Brain microvascular endothelial cell (primary cell): Measurements from ENCODE around the gene RIMBP2.

Source experiments
- DNase-seq: peaks from one replicate; pipeline ENCODE4 v3.0.0-alpha.2; 2020
- H3K27ac ChIP-seq: fragments of 250-450 bp; sonication (Bioruptor Pico); 2 replicates; pipeline ENCODE4 v1.5.1; 2020; ENCODE audit warnings: mild to moderate bottlenecking, moderate library complexity
- H3K27me3 ChIP-seq: fragments of 250-450 bp; sonication (Bioruptor Pico); replicated peaks from 2 replicates; pipeline ENCODE4 v1.5.1; 2020; ENCODE audit warnings: mild to moderate bottlenecking
- H3K36me3 ChIP-seq: fragments of 250-450 bp; sonication (Bioruptor Pico); replicated peaks from 2 replicates; pipeline ENCODE4 v1.5.1; 2020; ENCODE audit warnings: mild to moderate bottlenecking
- H3K4me3 ChIP-seq: 2 replicates; pipeline ENCODE4 v1.5.1; 2011; ENCODE audit warnings: low read depth, mild to moderate bottlenecking, control low read depth, low read length, moderate library complexity
- in situ Hi-C: cut with HindIII; loops from 2 replicates; pipeline ENCODE4 v1.10.0; 2017; ENCODE audit warnings: low sequenced_read_pairs, low pct_ligation_motif_present
- TF ChIP-seq, protein P1 (sequence below): IDR thresholded peaks from 2 replicates; pipeline ENCODE4 v1.5.1; 2011; ENCODE audit warnings: low read depth, mild to moderate bottlenecking, moderate library complexity, low read length, control low read depth, inconsistent platforms; ENCODE audit errors: missing control alignments

Gene RIMBP2

GRCh38 chr12:130460611-130461446, 255.3 kb downstream of the RIMBP2 start:
- TF ChIP-seq, protein P1, sequence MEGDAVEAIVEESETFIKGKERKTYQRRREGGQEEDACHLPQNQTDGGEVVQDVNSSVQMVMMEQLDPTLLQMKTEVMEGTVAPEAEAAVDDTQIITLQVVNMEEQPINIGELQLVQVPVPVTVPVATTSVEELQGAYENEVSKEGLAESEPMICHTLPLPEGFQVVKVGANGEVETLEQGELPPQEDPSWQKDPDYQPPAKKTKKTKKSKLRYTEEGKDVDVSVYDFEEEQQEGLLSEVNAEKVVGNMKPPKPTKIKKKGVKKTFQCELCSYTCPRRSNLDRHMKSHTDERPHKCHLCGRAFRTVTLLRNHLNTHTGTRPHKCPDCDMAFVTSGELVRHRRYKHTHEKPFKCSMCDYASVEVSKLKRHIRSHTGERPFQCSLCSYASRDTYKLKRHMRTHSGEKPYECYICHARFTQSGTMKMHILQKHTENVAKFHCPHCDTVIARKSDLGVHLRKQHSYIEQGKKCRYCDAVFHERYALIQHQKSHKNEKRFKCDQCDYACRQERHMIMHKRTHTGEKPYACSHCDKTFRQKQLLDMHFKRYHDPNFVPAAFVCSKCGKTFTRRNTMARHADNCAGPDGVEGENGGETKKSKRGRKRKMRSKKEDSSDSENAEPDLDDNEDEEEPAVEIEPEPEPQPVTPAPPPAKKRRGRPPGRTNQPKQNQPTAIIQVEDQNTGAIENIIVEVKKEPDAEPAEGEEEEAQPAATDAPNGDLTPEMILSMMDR = no peak
- Histone ChIP-seq H3K4me3 (no peak overlapping the region), H3K27ac (no peak overlapping the region), H3K27me3 (no peaks in the 10 kb centered on the region), H3K36me3 (no peaks in the 10 kb centered on the region)
- in situ Hi-C loops = no loop called here
- DNase-seq = no peak

GRCh38 chr12:130459916-130460315, 256.2 kb downstream of the RIMBP2 start:
- Histone ChIP-seq H3K4me3 (no peak overlapping the region), H3K27me3 (no peaks in the 10 kb centered on the region), H3K36me3 (no peaks in the 10 kb centered on the region), H3K27ac (no peak overlapping the region)
- in situ Hi-C loops = no loop called here
- no peak for DNase-seq
- TF ChIP-seq, protein P1 = no peak

GRCh38 chr12:130458341-130458740, 257.8 kb downstream of the RIMBP2 start:
- H3K36me3 ChIP-seq = no peaks in the 10 kb centered on the region
- no peak overlapping the region for H3K4me3 ChIP-seq
- TF ChIP-seq, protein P1 = no peak
- no peak for DNase-seq
- in situ Hi-C loops = no loop called here
- H3K27me3 ChIP-seq = no peaks in the 10 kb centered on the region
- no peak overlapping the region for H3K27ac ChIP-seq

GRCh38 chr12:130457215-130457614, 258.9 kb downstream of the RIMBP2 start:
- in situ Hi-C loops = no loop called here
- Histone ChIP-seq H3K27me3 (no peaks in the 10 kb centered on the region), H3K36me3 (no peaks in the 10 kb centered on the region), H3K27ac (no peak overlapping the region), H3K4me3 (no peak overlapping the region)
- TF ChIP-seq, protein P1 = no peak
- DNase-seq = no peak

GRCh38 chr12:130456375-130457199, 259.5 kb downstream of the RIMBP2 start:
- no peak for DNase-seq
- in situ Hi-C loops = no loop called here
- TF ChIP-seq, protein P1 = no peak
- H3K27me3 ChIP-seq = no peaks in the 10 kb centered on the region
- H3K27ac ChIP-seq = no peak overlapping the region
- H3K36me3 ChIP-seq = no peaks in the 10 kb centered on the region
- no peak overlapping the region for H3K4me3 ChIP-seq
